MM.1S (cell line): ENCODE data around the gene MEGF8.
A peak's percentile ranks its signal among the peaks of the same experiment; 100 is the strongest.

Source experiments
- EZH2phosphoT487 ChIP-seq: fragments of 300-600 bp; sonication (generic); IDR thresholded peaks from 2 replicates; pipeline ENCODE4 v1.6.1; 2018; ENCODE audit warnings: antibody characterized with exemption, low read length
- TF ChIP-seq, protein P1 (sequence below): fragments of 300-600 bp; sonication (generic); IDR thresholded peaks from 2 replicates; pipeline ENCODE4 v1.5.1; 2016; ENCODE audit warnings: antibody characterized with exemption, low read length, mixed read lengths

- TF ChIP-seq, protein P1, sequence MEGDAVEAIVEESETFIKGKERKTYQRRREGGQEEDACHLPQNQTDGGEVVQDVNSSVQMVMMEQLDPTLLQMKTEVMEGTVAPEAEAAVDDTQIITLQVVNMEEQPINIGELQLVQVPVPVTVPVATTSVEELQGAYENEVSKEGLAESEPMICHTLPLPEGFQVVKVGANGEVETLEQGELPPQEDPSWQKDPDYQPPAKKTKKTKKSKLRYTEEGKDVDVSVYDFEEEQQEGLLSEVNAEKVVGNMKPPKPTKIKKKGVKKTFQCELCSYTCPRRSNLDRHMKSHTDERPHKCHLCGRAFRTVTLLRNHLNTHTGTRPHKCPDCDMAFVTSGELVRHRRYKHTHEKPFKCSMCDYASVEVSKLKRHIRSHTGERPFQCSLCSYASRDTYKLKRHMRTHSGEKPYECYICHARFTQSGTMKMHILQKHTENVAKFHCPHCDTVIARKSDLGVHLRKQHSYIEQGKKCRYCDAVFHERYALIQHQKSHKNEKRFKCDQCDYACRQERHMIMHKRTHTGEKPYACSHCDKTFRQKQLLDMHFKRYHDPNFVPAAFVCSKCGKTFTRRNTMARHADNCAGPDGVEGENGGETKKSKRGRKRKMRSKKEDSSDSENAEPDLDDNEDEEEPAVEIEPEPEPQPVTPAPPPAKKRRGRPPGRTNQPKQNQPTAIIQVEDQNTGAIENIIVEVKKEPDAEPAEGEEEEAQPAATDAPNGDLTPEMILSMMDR = peak; percentile 37
- no peak for TF ChIP-seq EZH2phosphoT487
These were observed 699 bp downstream of the MEGF8 start for GRCh38 chr19:42325896-42326771.
